ENCODE results near the gene CCL1.

Gene CCL1

DNA sequence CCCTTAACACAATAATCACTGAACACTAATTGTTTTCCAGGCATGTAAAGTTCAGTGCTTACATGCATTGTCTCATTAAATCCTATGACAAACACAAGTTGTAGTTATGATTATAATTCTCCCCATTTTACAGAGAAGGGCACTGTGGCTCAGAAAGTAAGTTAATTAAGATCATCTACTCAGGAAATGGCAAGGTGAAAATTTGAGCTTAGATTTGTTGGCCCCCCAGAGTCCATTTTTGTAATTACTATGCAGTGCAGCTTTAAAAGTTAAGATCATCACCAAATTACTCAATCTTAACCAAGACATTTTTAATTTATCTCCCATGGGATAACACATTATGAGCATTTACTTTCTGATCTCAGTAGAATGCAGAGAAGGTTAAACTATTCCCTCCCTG is 34.2 kb upstream of the CCL1 start:
- TF ChIP-seq, protein P1, sequence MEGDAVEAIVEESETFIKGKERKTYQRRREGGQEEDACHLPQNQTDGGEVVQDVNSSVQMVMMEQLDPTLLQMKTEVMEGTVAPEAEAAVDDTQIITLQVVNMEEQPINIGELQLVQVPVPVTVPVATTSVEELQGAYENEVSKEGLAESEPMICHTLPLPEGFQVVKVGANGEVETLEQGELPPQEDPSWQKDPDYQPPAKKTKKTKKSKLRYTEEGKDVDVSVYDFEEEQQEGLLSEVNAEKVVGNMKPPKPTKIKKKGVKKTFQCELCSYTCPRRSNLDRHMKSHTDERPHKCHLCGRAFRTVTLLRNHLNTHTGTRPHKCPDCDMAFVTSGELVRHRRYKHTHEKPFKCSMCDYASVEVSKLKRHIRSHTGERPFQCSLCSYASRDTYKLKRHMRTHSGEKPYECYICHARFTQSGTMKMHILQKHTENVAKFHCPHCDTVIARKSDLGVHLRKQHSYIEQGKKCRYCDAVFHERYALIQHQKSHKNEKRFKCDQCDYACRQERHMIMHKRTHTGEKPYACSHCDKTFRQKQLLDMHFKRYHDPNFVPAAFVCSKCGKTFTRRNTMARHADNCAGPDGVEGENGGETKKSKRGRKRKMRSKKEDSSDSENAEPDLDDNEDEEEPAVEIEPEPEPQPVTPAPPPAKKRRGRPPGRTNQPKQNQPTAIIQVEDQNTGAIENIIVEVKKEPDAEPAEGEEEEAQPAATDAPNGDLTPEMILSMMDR (IDR thresholded peaks at IDR 0.05; ENCODE audit: low read depth, low read length): no peak
- Histone ChIP-seq H3K27me3 (ENCODE audit: insufficient read depth, low read depth, severe bottlenecking) (no peaks in the 10 kb centered on the region), H3K9me3 (ENCODE audit: severe bottlenecking) (peaks cover 5% of the 10 kb centered on the region), H3K4me3 (ENCODE audit: low read depth, low read length) (no peak overlapping the region), H3K36me3 (no peaks in the 10 kb centered on the region), H3K27ac (no peak overlapping the region)
- DNase-seq: no peak

DNA sequence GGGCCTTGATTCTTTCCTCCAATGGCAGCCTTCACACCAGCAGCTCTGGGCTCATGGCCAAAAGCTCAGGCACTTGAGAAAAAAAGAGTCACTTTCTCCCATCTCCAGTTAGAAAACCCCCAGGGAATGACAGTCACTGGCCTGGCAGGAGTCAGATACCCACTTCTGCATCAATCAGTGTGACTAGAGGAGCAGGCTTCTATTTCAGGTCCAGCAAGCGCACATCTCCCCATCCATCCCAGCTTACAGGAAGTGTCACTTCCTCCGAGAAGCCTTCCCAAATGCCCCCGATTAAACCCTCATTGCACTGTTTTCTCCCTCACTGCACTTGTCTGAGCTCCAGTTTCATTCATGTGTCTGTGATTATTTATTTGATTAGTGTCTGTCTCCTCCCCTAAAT is 30.4 kb upstream of the CCL1 start:
- Histone ChIP-seq H3K4me3 (ENCODE audit: low read depth, low read length) (no peak overlapping the region), H3K27me3 (ENCODE audit: insufficient read depth, low read depth, severe bottlenecking) (no peaks in the 10 kb centered on the region), H3K27ac (no peak overlapping the region), H3K9me3 (ENCODE audit: severe bottlenecking) (peaks cover 5% of the 10 kb centered on the region), H3K36me3 (no peaks in the 10 kb centered on the region)
- no peak for DNase-seq
- TF ChIP-seq, protein P1 (IDR thresholded peaks at IDR 0.05; ENCODE audit: low read depth, low read length): no peak

DNA sequence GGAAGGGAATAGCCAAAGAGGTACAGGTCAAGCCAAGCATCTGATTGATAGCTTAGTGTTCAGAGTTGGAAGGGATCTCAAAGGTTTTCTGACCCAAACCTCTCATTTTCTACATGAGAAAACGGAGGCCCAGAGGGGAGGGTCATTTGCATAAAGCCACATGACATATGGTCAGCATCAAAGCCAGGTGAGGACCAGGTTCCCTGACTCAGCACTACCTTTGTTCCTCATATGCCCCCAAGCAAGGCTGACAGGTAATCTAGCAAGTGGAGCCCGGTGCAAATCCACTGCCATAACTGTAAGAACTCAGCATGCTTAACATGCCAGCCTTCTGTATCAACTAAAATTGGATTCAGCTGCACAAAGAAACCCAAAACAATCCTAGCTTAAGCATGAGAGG is 28.2 kb upstream of the CCL1 start:
- TF ChIP-seq, protein P1 (IDR thresholded peaks at IDR 0.05; ENCODE audit: low read depth, low read length): no peak
- Histone ChIP-seq H3K36me3 (no peaks in the 10 kb centered on the region), H3K27ac (no peak overlapping the region), H3K4me3 (ENCODE audit: low read depth, low read length) (no peak overlapping the region), H3K9me3 (ENCODE audit: severe bottlenecking) (peaks cover 5% of the 10 kb centered on the region), H3K27me3 (ENCODE audit: insufficient read depth, low read depth, severe bottlenecking) (peaks cover 5% of the 10 kb centered on the region)
- DNase-seq: no peak

DNA sequence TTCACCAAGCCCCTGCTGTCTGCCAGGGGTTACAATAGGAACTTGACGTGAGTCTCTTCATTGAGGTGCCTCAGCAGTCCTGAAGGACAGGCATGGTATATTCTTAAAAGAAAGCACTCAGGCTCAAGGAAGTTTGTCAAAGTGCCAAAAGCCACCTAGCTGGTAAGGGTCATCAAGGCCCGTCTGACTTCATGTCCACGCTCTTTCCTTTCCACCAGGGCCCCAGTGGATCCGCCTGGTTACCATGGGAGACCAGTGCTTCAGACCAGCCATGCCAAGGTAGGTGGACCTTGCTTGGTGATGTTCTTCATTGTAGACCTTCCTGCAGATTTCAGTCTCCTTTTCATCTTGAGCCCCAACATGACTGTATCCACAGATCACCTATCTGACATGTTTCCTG is 27.6 kb upstream of the CCL1 start:
- no peak for DNase-seq
- H3K9me3 ChIP-seq (ENCODE audit: severe bottlenecking): peaks cover 5% of the 10 kb centered on the region
- H3K27ac ChIP-seq: no peak overlapping the region
- no peaks in the 10 kb centered on the region for H3K36me3 ChIP-seq
- H3K4me3 ChIP-seq (ENCODE audit: low read depth, low read length): no peak overlapping the region
- H3K27me3 ChIP-seq (ENCODE audit: insufficient read depth, low read depth, severe bottlenecking): peaks cover 5% of the 10 kb centered on the region
- TF ChIP-seq, protein P1 (IDR thresholded peaks at IDR 0.05; ENCODE audit: low read depth, low read length): no peak

DNA sequence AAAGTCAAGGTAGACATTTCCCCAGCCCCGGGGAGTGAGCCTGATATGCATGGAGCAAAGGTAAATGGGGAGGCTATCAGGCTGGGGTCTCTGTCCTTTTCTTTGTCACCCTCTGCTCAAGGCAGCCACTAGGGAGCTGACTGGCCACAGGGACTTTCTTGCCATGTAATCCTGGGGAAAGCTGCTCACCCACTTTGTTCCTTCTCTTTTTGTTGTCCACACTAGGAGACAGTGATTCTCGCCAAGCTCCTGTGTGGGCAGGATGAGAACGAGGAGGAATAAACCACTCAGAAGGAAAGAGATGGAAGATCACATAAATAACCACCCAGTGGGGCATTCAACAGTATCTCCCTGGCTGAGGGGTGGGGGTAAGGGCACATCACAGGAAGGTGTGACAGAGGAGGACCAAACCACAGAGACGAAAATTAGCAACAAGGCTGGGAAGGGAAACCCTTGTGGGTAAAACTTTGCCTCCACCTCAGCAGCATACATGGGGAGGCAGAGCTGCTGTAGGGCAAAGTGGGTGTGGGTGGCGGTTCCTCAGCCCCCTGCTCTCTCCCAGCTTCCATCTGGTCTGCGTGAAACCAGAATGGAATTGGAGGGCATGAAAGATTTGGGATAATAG is 26.2 kb upstream of the CCL1 start:
- H3K27ac ChIP-seq: no peak overlapping the region
- TF ChIP-seq, protein P1 (IDR thresholded peaks at IDR 0.05; ENCODE audit: low read depth, low read length): no peak
- H3K36me3 ChIP-seq: no peaks in the 10 kb centered on the region

DNA sequence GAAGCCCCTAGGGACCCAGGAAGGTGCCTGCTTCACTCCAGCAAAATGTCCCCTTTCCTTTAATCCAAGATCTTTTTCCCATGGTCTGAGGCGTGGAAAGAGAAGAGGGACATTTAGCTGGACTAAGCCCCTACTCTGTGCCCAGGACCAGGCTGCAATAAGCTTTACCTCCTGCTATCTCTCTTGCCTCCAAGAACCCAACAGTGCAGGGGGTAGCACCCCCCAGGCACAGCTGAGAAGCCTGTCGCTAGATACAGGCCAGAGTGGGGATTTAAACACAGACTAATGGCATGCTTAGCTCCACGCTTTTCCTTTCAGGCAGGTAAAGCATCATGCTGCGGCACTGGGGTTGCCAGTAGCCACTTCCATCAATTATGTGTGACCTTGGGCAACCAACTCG is 24.5 kb upstream of the CCL1 start:
- H3K36me3 ChIP-seq: no peaks in the 10 kb centered on the region
- H3K4me3 ChIP-seq (ENCODE audit: low read depth, low read length): no peak overlapping the region
- TF ChIP-seq, protein P1 (IDR thresholded peaks at IDR 0.05; ENCODE audit: low read depth, low read length): no peak
- no peaks in the 10 kb centered on the region for H3K9me3 ChIP-seq (ENCODE audit: severe bottlenecking)
- peaks cover 14% of the 10 kb centered on the region for H3K27me3 ChIP-seq (ENCODE audit: insufficient read depth, low read depth, severe bottlenecking)
- H3K27ac ChIP-seq: no peak overlapping the region
- DNase-seq: no peak

More for the DNA sequence above, 26.2 kb upstream of the CCL1 start:
- H3K27me3 ChIP-seq (ENCODE audit: insufficient read depth, low read depth, severe bottlenecking): peaks cover 8% of the 10 kb centered on the region
- DNase-seq: no peak
- no peak overlapping the region for H3K4me3 ChIP-seq (ENCODE audit: low read depth, low read length)
- H3K9me3 ChIP-seq (ENCODE audit: severe bottlenecking): no peaks in the 10 kb centered on the region
